Choroid plexus epithelial cell (primary cell): ENCODE data around the gene RTBDN.

Source experiments
- DNase-seq: peaks from one replicate; pipeline ENCODE4 v3.0.0-alpha.2; 2010; ENCODE audit warnings: low read depth
- H3K4me3 ChIP-seq: 2 replicates; pipeline ENCODE4 v1.5.1; 2011; ENCODE audit warnings: low read depth, mild to moderate bottlenecking, control low read depth, low read length, moderate library complexity
- TF ChIP-seq, protein P1 (sequence below): conservative IDR thresholded peaks from 2 replicates; pipeline ENCODE4 v1.5.1; 2011; ENCODE audit warnings: low read depth, mild to moderate bottlenecking, control low read depth, inconsistent platforms, low read length, moderate library complexity

The RTBDN gene

GRCh38 chr19:12834566-12834943, at the start of gene RTBDN:
Gene RTBDN (minus strand): TSS chr19:12834579. CDS start chr19:12829979, 4,600 bp downstream.
- DNase-seq: no peak
- H3K4me3 ChIP-seq: peak within 1 kb of the TSS; percentile 37
- TF ChIP-seq, protein P1, sequence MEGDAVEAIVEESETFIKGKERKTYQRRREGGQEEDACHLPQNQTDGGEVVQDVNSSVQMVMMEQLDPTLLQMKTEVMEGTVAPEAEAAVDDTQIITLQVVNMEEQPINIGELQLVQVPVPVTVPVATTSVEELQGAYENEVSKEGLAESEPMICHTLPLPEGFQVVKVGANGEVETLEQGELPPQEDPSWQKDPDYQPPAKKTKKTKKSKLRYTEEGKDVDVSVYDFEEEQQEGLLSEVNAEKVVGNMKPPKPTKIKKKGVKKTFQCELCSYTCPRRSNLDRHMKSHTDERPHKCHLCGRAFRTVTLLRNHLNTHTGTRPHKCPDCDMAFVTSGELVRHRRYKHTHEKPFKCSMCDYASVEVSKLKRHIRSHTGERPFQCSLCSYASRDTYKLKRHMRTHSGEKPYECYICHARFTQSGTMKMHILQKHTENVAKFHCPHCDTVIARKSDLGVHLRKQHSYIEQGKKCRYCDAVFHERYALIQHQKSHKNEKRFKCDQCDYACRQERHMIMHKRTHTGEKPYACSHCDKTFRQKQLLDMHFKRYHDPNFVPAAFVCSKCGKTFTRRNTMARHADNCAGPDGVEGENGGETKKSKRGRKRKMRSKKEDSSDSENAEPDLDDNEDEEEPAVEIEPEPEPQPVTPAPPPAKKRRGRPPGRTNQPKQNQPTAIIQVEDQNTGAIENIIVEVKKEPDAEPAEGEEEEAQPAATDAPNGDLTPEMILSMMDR: no peak

GRCh38 chr19:12882589-12882988, 48.2 kb upstream of the RTBDN start:
- TF ChIP-seq, protein P1: no peak
- DNase-seq: no peak
- H3K4me3 ChIP-seq: no peak overlapping the region

DNA sequence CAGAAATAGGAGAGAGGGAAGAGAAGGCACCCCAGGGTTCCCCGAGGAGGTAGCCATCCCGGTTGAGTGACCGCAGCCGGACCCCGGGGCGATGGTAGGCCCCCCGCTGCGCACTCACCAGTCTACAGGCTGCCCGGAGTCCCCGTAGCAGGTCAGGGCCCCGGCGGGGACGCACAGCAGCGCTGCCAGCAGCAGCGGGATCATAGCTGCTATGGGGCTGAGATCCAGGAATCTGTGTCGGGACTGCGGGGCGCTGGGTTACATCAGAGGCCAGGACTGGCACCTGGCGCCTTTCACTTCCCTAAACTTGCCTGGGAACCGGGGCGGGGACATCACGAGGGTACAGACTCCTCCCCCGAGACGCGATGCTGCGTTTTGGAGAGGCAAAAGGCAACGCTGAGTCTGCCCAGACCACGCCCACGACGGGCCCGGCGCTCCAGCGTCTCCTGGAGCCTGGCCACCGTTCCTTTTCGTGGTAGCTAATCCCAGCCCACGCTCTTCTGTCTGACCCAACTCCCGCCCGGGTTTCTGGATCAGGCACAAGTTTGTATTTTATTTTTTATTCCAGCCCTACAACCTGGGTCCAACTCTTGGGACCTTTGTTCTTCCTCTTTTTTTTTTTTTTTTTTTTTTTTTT, 46.9 kb upstream of the RTBDN start, which contains the start of gene DNASE2:
TSS of gene DNASE2 (minus strand) at position 278 of the 637 bp plus-strand sequence. CDS start at position 204, 74 bp downstream.
- TF ChIP-seq, protein P1: no peak
- H3K4me3 ChIP-seq: peak within 1 kb of the TSS; percentile 79
- DNase-seq: peak; percentile 87

DNA sequence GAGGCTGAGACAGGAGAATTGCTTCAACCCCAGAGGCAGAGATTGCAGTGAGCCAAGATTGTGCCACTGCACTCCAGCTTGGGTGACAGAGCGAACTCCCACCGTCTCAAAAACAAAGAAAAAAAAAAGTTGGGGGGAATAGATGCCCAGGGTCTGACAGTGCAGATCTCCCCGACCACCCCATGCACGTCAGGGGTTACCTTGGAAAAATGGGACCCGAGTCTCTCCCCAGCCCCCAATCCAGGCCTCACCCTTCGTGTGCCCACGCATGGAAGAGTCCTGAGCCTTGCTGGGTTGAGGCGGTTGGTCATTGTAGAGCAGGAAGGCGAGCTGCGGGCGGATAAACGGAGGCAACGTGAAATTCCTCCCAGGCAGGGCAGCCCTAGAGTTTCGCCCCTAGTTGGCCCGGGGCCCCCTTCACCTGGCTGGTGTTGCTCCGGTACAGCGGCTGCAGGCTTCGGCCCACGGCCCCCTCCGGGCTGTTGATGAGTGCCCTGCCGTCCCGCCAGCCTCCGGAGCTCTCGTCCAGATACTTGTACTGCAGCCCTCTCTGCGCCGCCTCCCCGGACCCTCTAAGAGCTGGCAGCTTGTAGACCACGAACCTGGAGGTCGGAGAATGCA, 46.3 kb upstream of the RTBDN start:
- H3K4me3 ChIP-seq: peak overlapping the region; percentile 79
- TF ChIP-seq, protein P1: no peak
- peak; percentile 16 for DNase-seq

DNA sequence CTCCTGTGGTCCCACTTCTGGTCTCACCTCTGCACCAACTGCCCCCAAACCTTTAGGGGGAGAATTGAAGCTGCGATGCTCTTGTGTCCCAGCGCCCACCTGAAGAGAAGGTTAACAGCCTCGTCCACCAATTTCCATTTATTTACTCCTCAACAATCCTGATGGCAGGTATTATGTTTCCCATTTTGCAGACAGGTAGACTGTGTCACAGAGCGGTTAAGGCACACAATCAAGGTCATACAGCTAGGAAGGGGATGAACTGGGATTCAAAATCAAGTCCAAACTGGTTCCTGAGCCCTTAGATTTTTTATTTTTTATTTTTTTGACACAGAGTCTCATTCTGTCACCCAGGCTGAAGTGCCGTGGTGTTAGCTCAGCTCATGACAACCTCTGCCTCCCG, 40.7 kb upstream of the RTBDN start:
- no peak overlapping the region for H3K4me3 ChIP-seq
- TF ChIP-seq, protein P1: no peak
- DNase-seq: no peak

- TF ChIP-seq, protein P1: no peak
Measured at GRCh38 chr19:12873891-12874745, 39.7 kb upstream of the RTBDN start.

More at GRCh38 chr19:12873891-12874745, 39.7 kb upstream of the RTBDN start:
- DNase-seq: no peak
- no peak overlapping the region for H3K4me3 ChIP-seq
